Renal cortical epithelial cell (primary cell): ENCODE data around the gene ADCY5. TPM values are rescaled to one million over a fixed set of nuclear protein-coding genes. Genes with fewer than 3 reads are reported as not detected.

ENCODE experiments used
- DNase-seq: peaks from one replicate; pipeline ENCODE4 v3.0.0-alpha.2; 2011; ENCODE audit warnings: low read depth
- total RNA-seq: library from RNA; depleted of rRNA; stranded (reverse); fragments of >200 nt; gene quantifications from 2 replicates; pipeline ENCODE4 v1.2.3, GENCODE V29; 2014

Gene ADCY5
- total RNA-seq, 1 donor from 2014 or later: 0.99 TPM

GRCh38 chr3:123301331-123302184 is 147.3 kb downstream of the ADCY5 start:
- DNase-seq: no peak

- DNase-seq: no peak
These were observed 148.3 kb downstream of the ADCY5 start for GRCh38 chr3:123300583-123300982.

GRCh38 chr3:123300056-123300455 is 148.8 kb downstream of the ADCY5 start:
- DNase-seq: no peak

GRCh38 chr3:123299581-123299980 is 149.3 kb downstream of the ADCY5 start:
- DNase-seq: no peak

GRCh38 chr3:123298903-123299302 is 150.0 kb downstream of the ADCY5 start:
- DNase-seq: peak; percentile 40

GRCh38 chr3:123297627-123297899 is 151.3 kb downstream of the ADCY5 start:
- no peak for DNase-seq

- no peak for DNase-seq
These were observed 151.9 kb downstream of the ADCY5 start for GRCh38 chr3:123296836-123297626.

- DNase-seq: no peak
These were observed 152.6 kb downstream of the ADCY5 start for GRCh38 chr3:123296261-123296660.

- DNase-seq: no peak
These were observed 153.0 kb downstream of the ADCY5 start for GRCh38 chr3:123295901-123296250.

- DNase-seq: no peak
These were observed 153.6 kb downstream of the ADCY5 start for GRCh38 chr3:123295171-123295900.

GRCh38 chr3:123294296-123294938 is 154.5 kb downstream of the ADCY5 start:
- DNase-seq: no peak

- no peak for DNase-seq
These were observed 156.3 kb downstream of the ADCY5 start for GRCh38 chr3:123292321-123293310.

GRCh38 chr3:123291404-123291803 is 157.5 kb downstream of the ADCY5 start:
- no peak for DNase-seq

- DNase-seq: no peak
These were observed 157.9 kb downstream of the ADCY5 start for GRCh38 chr3:123290962-123291361.

GRCh38 chr3:123290107-123290930 is 158.6 kb downstream of the ADCY5 start:
- no peak for DNase-seq

GRCh38 chr3:123289391-123290106 is 159.3 kb downstream of the ADCY5 start:
- DNase-seq: no peak

GRCh38 chr3:123287962-123288302 is 161.0 kb downstream of the ADCY5 start:
- no peak for DNase-seq

- no peak for DNase-seq
These were observed 161.6 kb downstream of the ADCY5 start for GRCh38 chr3:123287051-123287961.
